ENCODE measurements around the gene PANK1.

The PANK1 gene

DNA sequence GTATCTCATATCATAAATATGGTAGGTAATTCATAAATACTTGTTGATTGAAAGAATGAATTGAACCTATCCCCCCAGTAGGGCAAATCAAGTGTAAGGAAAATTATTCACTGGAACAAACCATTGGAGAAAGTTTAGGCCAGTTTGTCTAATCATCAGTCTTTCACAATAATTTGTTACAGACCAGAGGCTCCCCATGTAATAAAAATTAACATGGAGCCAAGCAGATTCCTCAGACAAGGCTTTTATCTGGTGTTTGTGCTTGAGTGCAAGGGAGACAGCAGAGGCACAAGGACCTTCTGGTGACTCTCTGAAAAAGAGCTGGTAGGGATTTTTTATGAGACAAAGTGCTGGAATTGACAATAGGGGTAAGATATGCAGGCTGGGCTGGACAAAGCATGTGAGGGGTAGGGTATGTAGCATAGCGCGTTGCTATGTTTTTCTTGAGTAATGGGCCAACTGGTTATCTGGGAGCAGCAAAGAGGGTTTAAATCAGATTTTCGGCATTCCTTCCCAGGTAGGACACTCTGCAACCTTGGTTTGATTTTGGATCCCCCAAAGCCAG lies 7.8 kb upstream of the PANK1 start:
- TF ChIP-seq, protein P1, sequence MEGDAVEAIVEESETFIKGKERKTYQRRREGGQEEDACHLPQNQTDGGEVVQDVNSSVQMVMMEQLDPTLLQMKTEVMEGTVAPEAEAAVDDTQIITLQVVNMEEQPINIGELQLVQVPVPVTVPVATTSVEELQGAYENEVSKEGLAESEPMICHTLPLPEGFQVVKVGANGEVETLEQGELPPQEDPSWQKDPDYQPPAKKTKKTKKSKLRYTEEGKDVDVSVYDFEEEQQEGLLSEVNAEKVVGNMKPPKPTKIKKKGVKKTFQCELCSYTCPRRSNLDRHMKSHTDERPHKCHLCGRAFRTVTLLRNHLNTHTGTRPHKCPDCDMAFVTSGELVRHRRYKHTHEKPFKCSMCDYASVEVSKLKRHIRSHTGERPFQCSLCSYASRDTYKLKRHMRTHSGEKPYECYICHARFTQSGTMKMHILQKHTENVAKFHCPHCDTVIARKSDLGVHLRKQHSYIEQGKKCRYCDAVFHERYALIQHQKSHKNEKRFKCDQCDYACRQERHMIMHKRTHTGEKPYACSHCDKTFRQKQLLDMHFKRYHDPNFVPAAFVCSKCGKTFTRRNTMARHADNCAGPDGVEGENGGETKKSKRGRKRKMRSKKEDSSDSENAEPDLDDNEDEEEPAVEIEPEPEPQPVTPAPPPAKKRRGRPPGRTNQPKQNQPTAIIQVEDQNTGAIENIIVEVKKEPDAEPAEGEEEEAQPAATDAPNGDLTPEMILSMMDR (IDR thresholded peaks at IDR 0.05; ENCODE audit: borderline replicate concordance, insufficient read depth, low read depth, low read length): no peak
- no peak overlapping the region for H3K4me3 ChIP-seq (ENCODE audit: low read depth, low read length)

DNA sequence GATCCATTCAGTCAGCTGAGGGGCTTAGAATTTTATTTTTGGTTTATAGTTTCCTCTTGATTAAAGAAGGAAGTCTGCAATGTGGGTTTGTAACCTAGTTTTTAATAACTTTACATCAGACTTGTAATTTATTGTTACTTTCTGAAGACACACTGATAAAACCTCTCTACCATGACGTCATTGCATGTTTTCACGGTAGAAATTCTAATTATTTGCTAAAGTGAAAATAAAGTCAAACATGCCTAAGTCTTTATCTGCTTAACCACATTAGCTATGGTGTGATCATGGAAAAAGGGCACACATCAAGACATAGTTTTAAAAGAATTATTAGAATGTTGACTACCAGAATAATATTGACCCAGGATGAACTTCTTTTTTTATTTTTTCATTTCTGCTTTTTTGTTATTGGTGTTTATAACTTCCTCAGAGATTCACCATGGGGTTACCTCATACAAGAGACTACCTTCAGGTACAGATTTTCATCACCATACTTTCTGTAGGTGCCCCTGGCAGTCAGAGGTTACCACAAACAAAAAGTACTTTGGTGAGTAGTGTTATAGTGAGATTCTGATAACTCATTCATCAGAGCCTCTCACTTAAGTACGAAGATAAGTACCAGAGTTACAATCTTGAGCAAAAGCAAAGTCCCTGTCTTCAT lies 7.0 kb upstream of the PANK1 start:
- H3K4me3 ChIP-seq (ENCODE audit: low read depth, low read length): no peak overlapping the region
- TF ChIP-seq, protein P1 (IDR thresholded peaks at IDR 0.05; ENCODE audit: borderline replicate concordance, insufficient read depth, low read depth, low read length): no peak

DNA sequence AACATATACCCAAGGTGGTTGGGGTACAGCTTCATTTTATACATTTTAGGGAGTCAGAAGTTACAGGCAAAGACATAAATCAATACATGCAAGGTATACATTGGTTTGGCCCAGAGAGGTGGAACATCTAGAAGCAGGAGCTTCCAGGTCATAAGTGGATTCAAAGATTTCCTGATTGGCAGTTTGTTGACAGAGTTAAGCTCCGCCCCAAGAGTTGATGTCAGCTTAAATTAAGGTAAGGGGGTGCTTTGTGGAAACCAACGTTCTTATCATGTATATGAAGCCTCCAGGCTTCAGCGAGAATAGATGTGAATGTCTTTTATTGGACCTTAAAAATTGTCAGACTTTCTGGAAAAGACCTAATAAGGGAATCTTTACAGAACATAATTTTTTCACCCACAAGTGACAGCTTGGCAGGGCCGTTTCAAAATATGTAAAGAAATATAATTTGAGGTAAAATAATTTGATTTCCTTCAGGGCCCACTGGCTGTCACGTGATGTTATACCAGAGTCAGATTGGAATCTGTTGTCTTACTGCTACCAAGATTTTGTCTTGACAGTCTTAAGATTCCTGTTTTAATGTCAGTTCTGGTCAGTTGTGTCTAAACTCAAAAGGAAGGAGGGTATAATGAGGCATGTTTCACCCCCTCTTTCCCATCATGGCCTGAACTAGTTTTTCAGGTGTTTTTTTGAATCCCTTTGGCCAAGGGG lies 6.3 kb upstream of the PANK1 start:
- TF ChIP-seq, protein P1 (IDR thresholded peaks at IDR 0.05; ENCODE audit: borderline replicate concordance, insufficient read depth, low read depth, low read length): no peak
- no peak overlapping the region for H3K4me3 ChIP-seq (ENCODE audit: low read depth, low read length)

DNA sequence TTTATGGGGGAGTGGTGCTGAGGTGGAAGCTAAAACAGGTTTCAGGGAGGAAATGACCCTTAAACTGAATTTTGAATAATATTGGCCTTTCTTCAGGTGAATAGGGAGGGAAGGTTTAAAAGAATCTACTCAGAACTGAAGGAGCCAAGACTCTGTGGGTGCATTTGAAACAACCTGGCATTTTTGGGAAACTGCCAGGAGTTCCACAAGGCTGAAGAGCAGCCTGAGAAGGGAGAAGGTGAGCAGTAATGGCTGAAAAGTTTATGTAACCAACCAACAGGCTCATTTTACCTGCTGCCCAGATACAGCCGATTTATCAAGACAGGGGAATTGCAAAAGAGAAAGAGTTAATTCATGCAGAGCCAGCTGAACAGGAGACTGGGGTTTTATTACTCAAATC lies 4.0 kb upstream of the PANK1 start:
- H3K4me3 ChIP-seq (ENCODE audit: low read depth, low read length): no peak overlapping the region
- TF ChIP-seq, protein P1 (IDR thresholded peaks at IDR 0.05; ENCODE audit: borderline replicate concordance, insufficient read depth, low read depth, low read length): no peak

DNA sequence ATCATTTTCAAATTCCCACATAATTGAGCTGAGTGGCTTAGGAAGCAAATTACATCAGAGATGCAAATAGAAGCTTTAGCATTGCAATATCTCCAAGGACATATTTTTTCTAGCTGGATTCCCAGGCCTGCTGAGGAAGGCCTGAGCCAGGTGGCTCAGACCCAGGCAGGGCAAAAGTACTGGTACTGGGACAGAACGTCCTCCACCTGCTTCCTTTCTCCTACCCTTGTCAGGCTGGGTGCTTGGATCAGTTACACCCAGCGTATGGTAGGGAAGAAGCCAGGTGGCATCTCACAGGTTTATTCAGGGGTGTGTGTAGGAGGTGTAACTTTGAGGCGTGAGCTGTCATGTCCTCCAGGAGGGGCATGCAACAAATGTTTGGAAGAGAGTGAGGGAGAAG lies 3.0 kb upstream of the PANK1 start:
- TF ChIP-seq, protein P1 (IDR thresholded peaks at IDR 0.05; ENCODE audit: borderline replicate concordance, insufficient read depth, low read depth, low read length): no peak
- no peak overlapping the region for H3K4me3 ChIP-seq (ENCODE audit: low read depth, low read length)

DNA sequence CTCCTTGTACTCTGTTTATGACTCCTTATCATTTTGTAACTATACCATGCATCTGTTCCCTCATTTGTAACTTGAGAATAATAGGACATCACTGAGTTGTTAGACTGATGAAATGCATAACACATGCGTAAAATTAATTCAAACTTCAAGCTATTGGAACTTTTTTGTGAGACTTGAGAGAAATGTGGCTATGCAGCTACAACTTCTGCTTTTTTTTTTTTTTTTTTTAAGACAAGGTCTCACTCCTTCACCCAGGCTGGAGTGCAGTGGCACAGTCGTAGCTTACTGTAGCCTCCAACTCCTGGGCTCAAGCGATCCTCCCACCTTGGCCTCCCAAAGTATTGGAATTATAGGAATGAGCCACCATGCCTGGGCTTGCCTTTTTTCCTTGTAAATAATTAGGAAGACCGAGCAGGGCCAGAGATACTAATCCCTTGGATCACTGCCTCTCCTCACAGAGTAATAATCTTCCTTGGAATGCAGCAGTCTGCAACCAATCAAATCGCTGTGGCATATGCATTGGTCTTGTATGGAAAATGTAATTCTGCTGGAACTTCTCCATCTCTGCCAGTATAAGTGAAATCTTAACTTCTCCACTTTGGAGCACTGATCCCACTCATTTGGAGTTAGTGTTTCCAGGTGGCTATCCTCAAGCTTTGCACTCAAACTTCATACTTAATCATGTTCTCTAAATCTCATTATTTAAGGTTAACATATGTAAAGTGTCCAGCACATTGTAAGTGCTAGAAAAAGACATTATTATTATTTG lies 2.0 kb upstream of the PANK1 start:
- no peak overlapping the region for H3K4me3 ChIP-seq (ENCODE audit: low read depth, low read length)
- TF ChIP-seq, protein P1 (IDR thresholded peaks at IDR 0.05; ENCODE audit: borderline replicate concordance, insufficient read depth, low read depth, low read length): no peak

All from GM12875 (cell line).